GM20000 (cell line): Measurements from ENCODE around the gene GASK1A.

Experiments used
- DNase-seq: peaks from one replicate; pipeline ENCODE4 v3.0.0; 2012; ENCODE audit warnings: low spot score
- CTCF ChIP-seq: IDR thresholded peaks from 2 replicates; pipeline ENCODE4 v1.5.1; 2012; ENCODE audit warnings: mild to moderate bottlenecking, control low read depth; ENCODE audit errors: extremely low read depth, missing control alignments

Gene GASK1A

DNA sequence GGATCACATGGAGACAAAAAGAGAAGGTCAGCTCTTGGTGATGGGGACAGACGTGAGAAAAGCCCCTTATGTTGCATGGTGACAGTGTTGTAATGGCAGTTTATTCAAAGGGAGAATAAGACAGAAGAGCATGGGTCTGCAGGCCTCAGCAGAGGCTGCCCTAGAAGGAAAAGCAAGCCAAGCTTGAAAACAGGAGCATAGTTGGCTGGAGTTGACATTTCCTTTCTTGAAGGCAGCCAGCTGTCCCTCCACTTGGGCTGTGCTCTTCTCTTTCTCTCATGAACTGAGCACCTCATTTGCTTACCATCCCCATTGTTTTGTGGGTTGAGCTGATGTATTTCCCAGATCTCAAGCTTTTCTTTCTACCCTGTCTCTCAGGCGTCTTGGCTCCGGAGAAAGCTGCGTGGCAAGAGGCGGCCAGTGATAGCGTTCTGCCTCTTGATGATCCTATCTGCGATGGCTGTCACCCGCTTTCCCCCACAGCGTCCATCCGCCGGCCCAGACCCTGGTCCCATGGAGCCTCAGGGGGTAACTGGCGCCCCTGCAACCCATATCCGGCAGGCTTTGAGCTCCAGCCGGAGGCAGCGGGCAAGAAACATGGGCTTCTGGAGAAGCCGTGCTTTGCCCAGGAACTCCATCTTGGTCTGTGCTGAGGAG, 52.9 kb downstream of the GASK1A start:
- no peak for TF ChIP-seq CTCF
- DNase-seq: no peak

DNA sequence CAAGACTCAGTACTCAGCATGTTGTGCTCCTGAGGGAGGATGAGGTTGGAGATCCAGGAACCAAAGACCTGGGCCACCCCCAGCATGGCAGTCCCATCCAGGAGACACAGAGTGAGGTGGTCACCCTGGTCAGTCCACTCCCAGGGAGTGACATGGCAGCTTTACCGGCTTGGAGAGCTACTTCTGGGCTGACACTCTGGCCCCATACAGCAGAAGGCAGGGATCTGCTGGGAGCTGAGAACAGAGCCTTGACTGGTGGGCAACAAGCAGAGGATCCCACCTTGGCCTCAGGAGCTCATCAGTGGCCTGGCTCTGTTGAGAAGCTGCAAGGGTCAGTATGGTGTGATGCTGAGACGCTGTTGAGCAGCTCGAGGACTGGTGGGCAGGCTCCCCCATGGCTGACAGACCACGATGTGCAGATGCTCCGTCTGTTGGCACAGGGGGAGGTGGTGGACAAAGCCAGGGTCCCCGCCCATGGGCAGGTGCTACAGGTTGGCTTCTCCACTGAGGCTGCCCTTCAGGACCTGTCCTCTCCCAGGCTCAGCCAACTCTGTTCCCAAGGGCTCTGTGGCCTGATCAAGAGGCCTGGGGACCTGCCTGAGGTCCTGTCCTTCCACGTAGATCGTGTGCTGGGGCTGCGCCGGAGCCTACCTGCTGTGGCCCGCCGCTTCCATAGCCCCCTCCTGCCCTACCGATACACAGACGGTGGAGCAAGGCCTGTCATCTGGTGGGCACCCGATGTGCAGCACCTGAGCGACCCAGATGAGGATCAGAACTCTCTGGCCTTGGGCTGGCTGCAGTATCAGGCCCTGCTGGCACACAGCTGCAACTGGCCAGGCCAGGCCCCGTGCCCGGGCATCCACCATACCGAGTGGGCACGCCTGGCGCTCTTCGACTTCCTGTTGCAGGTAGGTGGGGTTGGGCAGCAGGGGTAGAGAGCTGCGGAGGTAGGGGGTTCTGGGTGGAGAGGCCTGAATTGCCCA, 53.8 kb downstream of the GASK1A start:
- TF ChIP-seq CTCF: no peak

GRCh38 chr3:43034200-43034599, 55.1 kb downstream of the GASK1A start:
- DNase-seq: no peak
- TF ChIP-seq CTCF: no peak

More for the DNA sequence above, 53.8 kb downstream of the GASK1A start:
- DNase-seq: no peak

GRCh38 chr3:43034911-43035310, 55.8 kb downstream of the GASK1A start:
- no peak for DNase-seq
- no peak for TF ChIP-seq CTCF

- no peak for TF ChIP-seq CTCF
- DNase-seq: no peak
These were observed 56.8 kb downstream of the GASK1A start for GRCh38 chr3:43035801-43036365.

DNA sequence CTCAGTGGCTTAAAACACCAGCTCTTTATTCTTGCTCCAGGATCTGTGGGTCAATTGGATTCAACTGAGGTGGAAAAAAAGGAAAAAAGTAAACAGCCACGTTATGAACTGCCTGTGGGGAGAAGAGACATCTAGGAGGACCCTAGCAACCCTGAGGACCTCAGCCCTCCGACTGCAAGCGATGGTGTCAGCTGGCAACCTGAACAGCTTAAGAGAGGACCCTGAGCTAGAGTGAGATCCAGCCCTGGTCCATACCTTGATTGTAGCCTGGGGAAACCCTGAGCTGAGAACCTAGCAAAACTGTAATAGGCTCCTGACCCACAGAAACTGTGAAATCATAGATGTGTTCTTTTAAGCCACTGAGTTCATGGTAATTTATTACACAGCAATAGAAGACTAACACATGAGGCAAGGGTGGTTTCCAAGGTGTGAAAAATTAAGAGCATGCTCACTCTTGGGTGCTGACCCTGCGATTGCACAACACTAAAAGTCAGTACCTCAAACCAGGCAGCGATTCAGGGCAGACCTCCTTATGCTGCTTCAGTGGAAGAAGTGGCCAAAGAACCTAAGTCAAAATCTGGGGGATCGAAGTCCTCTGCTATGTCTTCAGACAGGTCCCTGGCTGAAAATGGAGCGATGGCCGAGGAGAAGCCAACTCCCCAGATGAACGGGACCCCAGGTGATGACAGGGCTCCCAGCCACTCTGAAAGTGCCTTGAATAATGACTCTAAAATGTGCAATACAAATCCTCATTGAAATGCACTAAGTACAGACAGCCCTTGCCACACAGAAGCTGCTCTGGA, 57.7 kb downstream of the GASK1A start:
- DNase-seq: no peak
- TF ChIP-seq CTCF: no peak

- no peak for DNase-seq
- TF ChIP-seq CTCF: no peak
These were observed 58.9 kb downstream of the GASK1A start for GRCh38 chr3:43038010-43038409.
